Neural progenitor cell (in vitro differentiated cells): ENCODE data around the gene OPN1MW3.

Source experiments
- CTCF ChIP-seq: fragments of 200-600 bp; sonication (generic); IDR thresholded peaks from 2 replicates; pipeline ENCODE4 v1.5.1; 2017; ENCODE audit warnings: antibody characterized with exemption, mild to moderate bottlenecking
- EZH2phosphoT487 ChIP-seq: fragments of 200-600 bp; sonication (generic); IDR thresholded peaks from 2 replicates; pipeline ENCODE4 v1.6.1; 2017; ENCODE audit warnings: antibody characterized with exemption

- TF ChIP-seq CTCF = no peak
- TF ChIP-seq EZH2phosphoT487 = no peak
Observed at GRCh38 chrX:154320406-154320805, 63.0 kb downstream of the OPN1MW3 start.
